K562 (cell line): ENCODE data around the gene ASS1. TPM values are rescaled to one million over a fixed set of nuclear protein-coding genes. Genes with fewer than 3 reads are reported as not detected.

Source experiments
- ETV6 ChIP-seq, 3 experiments: fragments of 150-350 bp in 1 of 3; sonication (generic) in 1 of 3; formaldehyde crosslinking in 1 of 3; IDR thresholded peaks; 2 replicates each; pipeline versions ENCODE4 v1.6.1 to v1.8.0; 2014 to 2022; ENCODE audit warnings: borderline replicate concordance in 2 of 3, low read depth in 2 of 3, antibody characterized with exemption in 1 of 3, low read length in 1 of 3, mild to moderate bottlenecking in 1 of 3, missing genetic modification reagents in 1 of 3
- RUNX1 ChIP-seq: sonication (generic); IDR thresholded peaks from 2 replicates; pipeline ENCODE4 v1.6.1; 2016; ENCODE audit warnings: antibody characterized with exemption, low read depth
- STAG1 ChIP-seq: sonication (generic); formaldehyde crosslinking; IDR thresholded peaks from 2 replicates; pipeline ENCODE4 v1.5.0; 2020; ENCODE audit warnings: missing genetic modification reagents, borderline replicate concordance
- TSC22D4 ChIP-seq: fragments of 450-650 bp; IDR thresholded peaks from 2 replicates; pipeline ENCODE4 v1.6.1; 2016; ENCODE audit warnings: missing genetic modification characterization, missing biosample characterization, control low read depth
- ZFX ChIP-seq: sonication (generic); formaldehyde crosslinking; IDR thresholded peaks from 2 replicates; pipeline ENCODE4 v1.8.0; 2022; ENCODE audit warnings: mild to moderate bottlenecking, missing genetic modification reagents, moderate library complexity
- ZNF507 ChIP-seq: conservative IDR thresholded peaks from 2 replicates; pipeline ENCODE4 v1.6.1; 2017; ENCODE audit warnings: missing genetic modification characterization, missing compliant biosample characterization
- ZSCAN32 ChIP-seq: fragments of 450-650 bp; formaldehyde crosslinking; IDR thresholded peaks from 2 replicates; pipeline ENCODE4 v1.4.0; 2020; ENCODE audit warnings: mild to moderate bottlenecking, moderate library complexity
- polyA plus RNA-seq, 8 experiments: library from polyadenylated mRNA; depleted of rRNA in 4 of 8; stranded (reverse) in 5 of 8; unstranded in 3 of 8; fragments of >200 nt; fragmentation: Nextera tagmentation in 2 of 8; fragmentation: Illumina TruSeq in 1 of 8; extraction: Ambion mirVana in 2 of 8; extraction: Trizol in 1 of 8; gene quantifications; 2 replicates each; pipeline versions ENCODE4 v1.2.1 to v1.2.3, GENCODE V29; 2011 to 2014; ENCODE audit warnings: inconsistent platforms in 1 of 8, missing spikeins in 1 of 8
- total RNA-seq, 7 experiments: library from RNA; depleted of rRNA in 6 of 7; stranded (reverse); fragments of >200 nt in 6 of 7; fragmentation: Illumina TruSeq in 2 of 7; extraction: Trizol in 2 of 7; gene quantifications; 2 replicates each; pipeline versions ENCODE4 v1.2.1 to v1.2.3, GENCODE V29; 2011 to 2021; ENCODE audit warnings: low replicate concordance in 1 of 7
- TF ChIP-seq, protein P1 (sequence below), 2 experiments: fragments of 450-650 bp; IDR thresholded peaks; 2 replicates each; pipeline ENCODE4 v1.6.1; 2016; ENCODE audit warnings: mild to moderate bottlenecking in 2 of 2, borderline replicate concordance in 1 of 2, low read depth in 1 of 2, moderate library complexity in 1 of 2
- TF ChIP-seq, protein P2 (sequence below): fragments of 250-450 bp; sonication (Bioruptor Pico); IDR thresholded peaks from 2 replicates; pipeline ENCODE4 v1.5.0; 2021
- TF ChIP-seq, protein P3 (sequence below), 2 experiments: fragments of 450-650 bp in 1 of 2; sonication (generic) in 1 of 2; formaldehyde crosslinking in 1 of 2; IDR thresholded peaks in 1 of 2; conservative IDR thresholded peaks in 1 of 2; 2 replicates each; pipeline versions ENCODE4 v1.6.1 to v1.8.1; 2016 to 2023; ENCODE audit warnings: mild to moderate bottlenecking in 2 of 2, moderate library complexity in 2 of 2, inconsistent platforms in 1 of 2, missing genetic modification reagents in 1 of 2
- TF ChIP-seq, protein P4 (sequence below), 3 experiments: fragments of 200-800 bp in 1 of 3; fragments of 250-450 bp in 1 of 3; fragments of 450-650 bp in 1 of 3; sonication (Bioruptor Pico) in 1 of 3; sonication (Bioruptor generic) in 1 of 3; formaldehyde crosslinking in 1 of 3; IDR thresholded peaks; 2 replicates each; pipeline versions ENCODE4 v1.6.1 to v1.8.0; 2016 to 2022; ENCODE audit warnings: mild to moderate bottlenecking in 2 of 3, missing genetic modification characterization in 2 of 3, missing compliant biosample characterization in 1 of 3, moderate library complexity in 1 of 3

ASS1 gene
- total and polyA plus RNA-seq, 9 of the 15 experiments (the other 6 are each of a cell fraction or from before 2014, with no cell fraction given) = 1.5 to 5.7 (median 3.7) TPM

DNA sequence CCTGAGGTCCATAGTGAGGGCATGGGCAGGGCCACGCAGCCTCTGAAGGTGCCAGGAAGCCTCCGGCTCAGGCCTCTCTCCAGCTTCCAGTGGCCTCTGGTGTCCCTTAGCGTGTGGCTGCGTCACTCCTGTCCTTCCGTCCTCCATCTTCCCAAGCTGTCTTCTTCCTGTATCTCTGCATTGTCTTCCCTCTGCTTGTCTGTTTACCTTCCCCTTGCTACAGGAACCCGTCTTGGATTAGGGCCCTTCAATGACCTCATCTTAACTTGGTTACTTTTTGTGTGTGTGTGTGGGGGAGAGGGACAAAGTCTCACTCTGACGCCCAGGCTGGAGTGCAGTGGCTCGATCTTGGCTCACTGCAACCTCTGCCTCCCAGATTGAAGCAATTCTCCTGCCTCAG lies 14.4 kb downstream of the ASS1 start (continued):
- TF ChIP-seq, protein P1, sequence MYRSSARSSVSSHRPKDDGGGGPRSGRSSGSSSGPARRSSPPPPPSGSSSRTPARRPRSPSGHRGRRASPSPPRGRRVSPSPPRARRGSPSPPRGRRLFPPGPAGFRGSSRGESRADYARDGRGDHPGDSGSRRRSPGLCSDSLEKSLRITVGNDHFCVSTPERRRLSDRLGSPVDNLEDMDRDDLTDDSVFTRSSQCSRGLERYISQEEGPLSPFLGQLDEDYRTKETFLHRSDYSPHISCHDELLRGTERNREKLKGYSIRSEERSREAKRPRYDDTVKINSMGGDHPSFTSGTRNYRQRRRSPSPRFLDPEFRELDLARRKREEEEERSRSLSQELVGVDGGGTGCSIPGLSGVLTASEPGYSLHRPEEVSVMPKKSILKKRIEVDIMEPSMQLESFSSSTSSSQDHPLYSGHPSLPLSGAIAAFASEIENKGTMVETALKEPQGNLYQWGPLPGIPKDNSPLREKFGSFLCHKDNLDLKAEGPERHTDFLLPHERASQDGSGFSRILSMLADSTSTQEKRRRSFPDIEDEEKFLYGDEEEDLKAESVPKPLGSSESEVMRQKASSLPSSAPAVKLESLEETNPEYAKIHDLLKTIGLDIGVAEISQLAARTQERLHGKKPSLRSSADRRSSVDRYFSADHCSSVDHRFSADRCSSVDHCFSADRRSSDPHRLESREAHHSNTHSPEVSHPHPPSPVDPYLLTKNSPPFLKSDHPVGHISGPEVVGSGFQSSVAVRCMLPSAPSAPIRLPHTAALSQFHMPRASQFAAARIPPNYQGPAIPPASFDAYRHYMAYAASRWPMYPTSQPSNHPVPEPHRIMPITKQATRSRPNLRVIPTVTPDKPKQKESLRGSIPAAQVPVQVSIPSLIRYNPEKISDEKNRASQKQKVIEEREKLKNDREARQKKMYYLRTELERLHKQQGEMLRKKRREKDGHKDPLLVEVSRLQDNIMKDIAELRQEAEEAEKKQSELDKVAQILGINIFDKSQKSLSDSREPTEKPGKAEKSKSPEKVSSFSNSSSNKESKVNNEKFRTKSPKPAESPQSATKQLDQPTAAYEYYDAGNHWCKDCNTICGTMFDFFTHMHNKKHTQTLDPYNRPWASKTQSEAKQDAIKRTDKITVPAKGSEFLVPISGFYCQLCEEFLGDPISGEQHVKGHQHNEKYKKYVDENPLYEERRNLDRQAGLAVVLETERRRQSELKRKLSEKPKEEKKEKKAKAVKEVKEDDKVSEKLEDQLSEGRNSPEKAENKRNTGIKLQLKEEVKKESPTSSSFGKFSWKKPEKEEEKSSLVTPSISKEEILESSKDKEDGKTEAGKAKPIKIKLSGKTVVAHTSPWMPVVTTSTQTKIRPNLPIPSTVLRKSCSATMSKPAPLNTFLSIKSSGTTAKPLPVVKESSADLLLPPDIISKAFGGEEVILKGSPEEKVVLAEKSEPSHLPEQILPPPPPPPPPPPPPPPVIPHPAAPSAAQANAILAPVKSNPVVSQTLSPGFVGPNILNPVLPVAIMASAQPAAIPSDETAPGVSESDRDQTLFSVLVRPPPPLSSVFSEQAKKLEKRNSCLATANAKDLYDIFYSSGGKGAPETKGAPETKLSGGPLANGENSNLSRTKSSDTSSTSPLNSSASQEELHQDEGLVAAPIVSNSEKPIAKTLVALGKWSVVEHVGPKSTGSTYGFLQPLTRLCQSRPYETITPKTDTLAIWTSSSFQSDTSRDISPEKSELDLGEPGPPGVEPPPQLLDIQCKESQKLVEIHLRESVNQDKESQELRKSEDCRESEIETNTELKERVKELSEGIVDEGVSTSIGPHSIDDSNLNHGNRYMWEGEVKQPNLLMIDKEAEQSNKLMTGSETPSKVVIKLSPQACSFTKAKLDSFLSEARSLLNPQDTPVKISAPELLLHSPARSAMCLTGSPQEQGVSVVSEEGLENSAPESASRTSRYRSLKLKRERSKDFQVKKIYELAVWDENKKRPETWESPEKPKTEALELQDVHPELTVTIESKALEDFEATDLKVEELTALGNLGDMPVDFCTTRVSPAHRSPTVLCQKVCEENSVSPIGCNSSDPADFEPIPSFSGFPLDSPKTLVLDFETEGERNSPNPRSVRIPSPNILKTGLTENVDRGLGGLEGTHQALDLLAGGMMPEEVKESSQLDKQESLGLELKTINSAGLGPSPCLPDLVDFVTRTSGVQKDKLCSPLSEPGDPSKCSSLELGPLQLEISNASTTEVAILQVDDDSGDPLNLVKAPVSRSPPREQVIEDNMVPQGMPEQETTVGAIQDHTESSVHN (IDR thresholded peaks at IDR 0.05; ENCODE audit: borderline replicate concordance in 1 of 2, low read depth in 1 of 2) = no peak
- no peak for TF ChIP-seq TSC22D4 (tag)
- TF ChIP-seq, protein P2, sequence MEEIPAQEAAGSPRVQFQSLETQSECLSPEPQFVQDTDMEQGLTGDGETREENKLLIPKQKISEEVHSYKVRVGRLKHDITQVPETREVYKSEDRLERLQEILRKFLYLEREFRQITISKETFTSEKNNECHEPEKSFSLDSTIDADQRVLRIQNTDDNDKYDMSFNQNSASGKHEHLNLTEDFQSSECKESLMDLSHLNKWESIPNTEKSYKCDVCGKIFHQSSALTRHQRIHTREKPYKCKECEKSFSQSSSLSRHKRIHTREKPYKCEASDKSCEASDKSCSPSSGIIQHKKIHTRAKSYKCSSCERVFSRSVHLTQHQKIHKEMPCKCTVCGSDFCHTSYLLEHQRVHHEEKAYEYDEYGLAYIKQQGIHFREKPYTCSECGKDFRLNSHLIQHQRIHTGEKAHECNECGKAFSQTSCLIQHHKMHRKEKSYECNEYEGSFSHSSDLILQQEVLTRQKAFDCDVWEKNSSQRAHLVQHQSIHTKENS (CRISPR knock-in tag) = no peak
- TF ChIP-seq ZNF507 (tag) = no peak
- TF ChIP-seq ZFX (CRISPR knock-in tag) = no peak
- TF ChIP-seq STAG1 = no peak
- no peak for TF ChIP-seq ZSCAN32 (CRISPR knock-in tag)
- TF ChIP-seq, protein P3, sequence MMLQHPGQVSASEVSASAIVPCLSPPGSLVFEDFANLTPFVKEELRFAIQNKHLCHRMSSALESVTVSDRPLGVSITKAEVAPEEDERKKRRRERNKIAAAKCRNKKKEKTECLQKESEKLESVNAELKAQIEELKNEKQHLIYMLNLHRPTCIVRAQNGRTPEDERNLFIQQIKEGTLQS (IDR thresholded peaks at IDR 0.05) = peak; percentile 37; the same call in 1 of the 2 replicates
- TF ChIP-seq, protein P3 (CRISPR knock-in tag; conservative IDR thresholded peaks at IDR 0.05) = no peak
- TF ChIP-seq RUNX1 = no peak
- no peak for TF ChIP-seq ETV6 (IDR thresholded peaks at IDR 0.05; ENCODE audit: borderline replicate concordance in 1 of 2, low read depth in 2 of 2, low read length in 1 of 2)
- TF ChIP-seq ETV6 (CRISPR knock-in tag; IDR thresholded peaks at IDR 0.05; ENCODE audit: borderline replicate concordance) = no peak
- TF ChIP-seq, protein P4, sequence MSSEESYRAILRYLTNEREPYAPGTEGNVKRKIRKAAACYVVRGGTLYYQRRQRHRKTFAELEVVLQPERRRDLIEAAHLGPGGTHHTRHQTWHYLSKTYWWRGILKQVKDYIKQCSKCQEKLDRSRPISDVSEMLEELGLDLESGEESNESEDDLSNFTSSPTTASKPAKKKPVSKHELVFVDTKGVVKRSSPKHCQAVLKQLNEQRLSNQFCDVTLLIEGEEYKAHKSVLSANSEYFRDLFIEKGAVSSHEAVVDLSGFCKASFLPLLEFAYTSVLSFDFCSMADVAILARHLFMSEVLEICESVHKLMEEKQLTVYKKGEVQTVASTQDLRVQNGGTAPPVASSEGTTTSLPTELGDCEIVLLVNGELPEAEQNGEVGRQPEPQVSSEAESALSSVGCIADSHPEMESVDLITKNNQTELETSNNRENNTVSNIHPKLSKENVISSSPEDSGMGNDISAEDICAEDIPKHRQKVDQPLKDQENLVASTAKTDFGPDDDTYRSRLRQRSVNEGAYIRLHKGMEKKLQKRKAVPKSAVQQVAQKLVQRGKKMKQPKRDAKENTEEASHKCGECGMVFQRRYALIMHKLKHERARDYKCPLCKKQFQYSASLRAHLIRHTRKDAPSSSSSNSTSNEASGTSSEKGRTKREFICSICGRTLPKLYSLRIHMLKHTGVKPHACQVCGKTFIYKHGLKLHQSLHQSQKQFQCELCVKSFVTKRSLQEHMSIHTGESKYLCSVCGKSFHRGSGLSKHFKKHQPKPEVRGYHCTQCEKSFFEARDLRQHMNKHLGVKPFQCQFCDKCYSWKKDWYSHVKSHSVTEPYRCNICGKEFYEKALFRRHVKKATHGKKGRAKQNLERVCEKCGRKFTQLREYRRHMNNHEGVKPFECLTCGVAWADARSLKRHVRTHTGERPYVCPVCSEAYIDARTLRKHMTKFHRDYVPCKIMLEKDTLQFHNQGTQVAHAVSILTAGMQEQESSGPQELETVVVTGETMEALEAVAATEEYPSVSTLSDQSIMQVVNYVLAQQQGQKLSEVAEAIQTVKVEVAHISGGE (CRISPR knock-in tag; IDR thresholded peaks at IDR 0.05) = peak in 1 of 3 experiments; percentile 46; a peak in 1 of 6 replicates
